HG02885 (cell line): ENCODE measurements around the gene MRPS15.
"Not testable (repeated sequence)": the region's sequence is repeated elsewhere in the genome, so short reads cannot be mapped to it uniquely, and the experiment has no call there.

Experiments used
- ATAC-seq: cut with Tn5 transposase; IDR thresholded peaks from one replicate; pipeline ENCODE4 v1.9.1; 2021; ENCODE audit warnings: mild to moderate bottlenecking; ENCODE audit not compliant: unreplicated experiment, poor library complexity

The MRPS15 gene

GRCh38 chr1:36486093-36486438 is 21.9 kb upstream of the MRPS15 start:
- no peak for ATAC-seq

DNA sequence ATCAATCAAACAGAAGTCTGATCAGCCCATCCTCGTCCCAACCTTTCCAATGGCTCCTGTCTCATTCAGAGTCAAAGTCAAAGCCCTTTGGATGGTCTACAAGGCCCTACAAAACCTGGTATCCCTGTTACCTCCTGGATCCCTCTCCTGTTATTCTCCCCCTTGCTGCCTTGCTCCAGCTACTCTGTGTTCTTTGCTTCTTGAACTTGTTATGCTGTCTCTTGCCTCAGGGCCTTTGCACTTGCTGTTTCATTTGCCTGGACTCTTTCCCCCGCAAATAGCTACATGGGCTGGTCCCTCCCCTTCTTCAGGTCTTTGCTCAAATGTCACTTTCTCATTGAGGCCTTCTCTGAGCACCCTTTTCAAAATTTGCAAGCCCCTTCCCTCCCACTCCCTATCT is 19.9 kb upstream of the MRPS15 start:
- ATAC-seq = no peak

GRCh38 chr1:36482724-36483388 is 18.7 kb upstream of the MRPS15 start, which contains the start of gene CSF3R:
Gene CSF3R (minus strand): TSS chr1:36482913. CDS start chr1:36479496, 3,417 bp downstream.
- ATAC-seq = no peak

- ATAC-seq = no peak
Measured at GRCh38 chr1:36481771-36482723, 17.9 kb upstream of the MRPS15 start.

DNA sequence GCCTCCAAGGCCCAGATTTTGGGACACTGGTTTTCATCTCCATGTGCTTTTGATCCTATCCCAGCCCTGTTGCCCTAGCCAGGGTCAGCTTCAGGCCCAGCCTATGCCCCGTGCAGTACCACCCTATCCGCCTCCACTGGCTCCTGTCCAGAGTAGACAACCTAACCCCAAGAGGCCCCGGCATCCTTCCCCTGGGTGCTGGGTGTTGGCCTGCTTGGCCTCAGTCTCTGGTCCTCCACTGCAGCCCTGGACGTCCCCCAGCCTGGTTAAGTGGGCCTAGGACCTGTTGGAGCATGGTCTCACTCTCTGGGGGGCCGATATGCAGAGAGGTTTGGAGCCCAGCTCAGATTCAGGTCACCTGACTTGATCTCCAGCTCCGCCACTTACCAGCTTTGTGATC is 16.9 kb upstream of the MRPS15 start:
- no peak for ATAC-seq

DNA sequence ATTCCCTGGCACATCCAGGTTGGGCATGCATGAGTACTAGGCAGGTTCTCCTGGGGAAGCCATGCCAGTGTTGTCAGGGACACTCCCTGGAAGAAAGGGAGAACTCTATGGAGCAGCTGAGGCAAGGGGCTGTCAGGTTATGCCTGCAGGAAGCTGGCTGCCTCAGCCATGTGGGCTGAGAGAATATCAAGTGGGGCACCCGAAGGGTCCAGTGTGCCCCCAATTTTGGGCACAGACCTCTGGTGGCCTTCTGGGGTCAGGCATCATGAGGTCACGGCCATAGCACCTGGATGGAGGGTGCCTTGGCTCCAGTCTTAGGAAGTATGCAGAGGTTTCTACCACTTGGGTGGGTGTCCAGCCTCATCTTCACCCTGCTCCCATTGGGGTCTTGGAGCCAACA is 16.0 kb upstream of the MRPS15 start:
- no peak for ATAC-seq

DNA sequence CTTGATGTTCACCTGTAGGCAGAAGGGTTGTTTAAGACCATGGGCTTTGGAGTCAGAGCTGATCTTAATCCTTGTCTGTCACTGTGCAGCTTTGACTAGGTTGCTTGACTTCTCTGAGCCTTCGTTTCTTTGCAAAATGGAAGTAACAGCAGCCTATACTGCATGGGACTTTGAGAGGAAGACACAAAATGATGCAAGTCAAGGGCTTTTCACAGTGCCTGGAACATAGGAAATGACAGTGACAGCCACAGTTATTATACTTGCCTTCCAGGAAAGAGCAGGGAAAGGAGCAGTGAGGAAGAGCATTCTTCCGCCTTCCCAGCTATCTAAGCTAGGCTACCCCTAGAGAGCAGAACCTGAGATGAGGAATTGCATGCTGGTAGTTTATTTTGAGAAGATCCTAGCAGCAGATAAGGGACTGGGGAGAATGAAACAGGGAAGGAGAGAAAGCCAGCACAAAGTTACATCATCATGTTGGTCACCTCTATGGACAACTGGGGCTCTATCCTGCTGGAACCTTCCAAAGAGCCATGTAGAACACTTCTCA is 15.4 kb upstream of the MRPS15 start:
- no peak for ATAC-seq

- ATAC-seq = not testable (repeated sequence)
Measured at GRCh38 chr1:36477615-36478014, 13.4 kb upstream of the MRPS15 start.

GRCh38 chr1:36476945-36477344 is 12.8 kb upstream of the MRPS15 start:
- no peak for ATAC-seq

- no peak for ATAC-seq
Measured at GRCh38 chr1:36475910-36476604, 11.9 kb upstream of the MRPS15 start.

DNA sequence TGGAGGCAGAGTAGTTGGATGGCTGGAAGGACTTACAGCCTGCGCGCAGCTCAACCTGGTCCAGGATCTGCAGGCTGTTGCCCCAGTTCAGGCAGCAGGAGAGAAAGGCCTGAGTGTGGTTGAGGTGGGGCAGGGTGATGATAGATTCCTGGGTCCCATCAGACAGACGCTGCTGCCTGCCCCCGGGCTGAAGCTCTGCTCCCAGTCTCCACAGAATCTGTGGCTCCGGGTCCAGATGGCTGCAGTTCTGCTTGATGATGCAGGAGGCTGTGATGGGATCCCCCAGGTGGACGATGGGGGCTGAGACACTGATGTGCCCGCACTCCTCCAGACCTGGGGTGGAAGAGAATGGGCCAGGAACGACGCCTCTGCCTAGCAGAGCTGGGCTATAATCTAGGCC is 11.2 kb upstream of the MRPS15 start:
- no peak for ATAC-seq

DNA sequence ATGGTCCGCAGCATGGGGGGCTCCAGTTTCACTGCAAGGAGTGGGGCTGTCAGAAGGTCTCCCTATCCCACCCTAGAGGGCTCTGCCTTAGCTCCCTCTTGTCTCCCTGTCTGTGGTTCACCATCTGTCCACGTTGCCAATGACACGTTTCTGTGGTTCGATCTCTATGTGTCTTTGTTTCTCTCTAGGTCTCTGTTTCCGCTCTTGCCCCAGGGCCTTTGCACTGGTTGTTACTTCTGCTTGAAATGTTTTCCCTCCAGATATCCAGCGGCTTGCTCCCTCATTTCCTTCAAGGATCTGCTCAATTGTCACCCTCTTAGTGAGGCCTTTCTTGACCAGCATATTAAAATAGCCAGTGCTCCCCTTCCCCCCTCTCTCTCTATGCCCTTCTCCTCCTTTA is 8.5 kb upstream of the MRPS15 start:
- no peak for ATAC-seq

GRCh38 chr1:36471830-36472641 is 7.9 kb upstream of the MRPS15 start:
- ATAC-seq = no peak

GRCh38 chr1:36469163-36469562 is 5.0 kb upstream of the MRPS15 start:
- ATAC-seq = no peak

DNA sequence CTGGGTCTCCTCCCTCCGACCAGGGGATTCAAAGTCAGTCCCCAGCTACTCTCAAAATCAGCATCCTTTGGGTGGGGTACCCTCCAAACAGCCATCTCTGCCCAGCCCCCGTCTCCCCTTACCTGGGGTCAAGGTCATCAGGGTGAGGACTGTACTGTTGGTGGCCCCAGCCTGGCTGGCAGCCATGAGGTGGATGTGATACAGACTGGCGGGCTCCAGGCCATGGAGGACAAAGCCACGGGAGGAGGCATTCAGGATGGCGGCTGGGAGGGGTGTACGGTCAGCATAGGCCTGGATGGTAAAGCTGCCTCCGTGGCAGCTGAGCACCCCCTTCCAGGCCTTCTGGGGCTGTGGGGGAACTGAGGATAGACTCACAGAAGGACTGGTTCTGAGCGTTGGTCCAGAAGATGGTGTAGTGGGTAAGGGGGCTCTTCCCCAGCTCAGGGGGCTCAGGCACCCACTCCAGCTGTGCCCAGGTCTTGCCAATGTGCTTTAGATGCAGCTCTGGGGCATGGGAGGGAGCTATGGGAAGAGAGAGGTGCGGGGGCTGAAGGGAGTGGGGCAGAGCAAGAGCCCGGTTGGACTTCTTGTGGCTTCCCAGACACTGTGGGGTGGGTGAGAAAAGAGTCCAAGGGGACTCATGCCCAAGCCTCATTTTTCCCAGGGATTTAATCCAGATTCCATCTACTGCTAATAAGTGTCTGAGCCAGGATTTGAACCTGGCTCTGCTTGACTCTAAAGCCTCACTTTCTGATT is 3.7 kb upstream of the MRPS15 start:
- ATAC-seq = no peak

- no peak for ATAC-seq
Measured at GRCh38 chr1:36467027-36467410, 2.8 kb upstream of the MRPS15 start.

DNA sequence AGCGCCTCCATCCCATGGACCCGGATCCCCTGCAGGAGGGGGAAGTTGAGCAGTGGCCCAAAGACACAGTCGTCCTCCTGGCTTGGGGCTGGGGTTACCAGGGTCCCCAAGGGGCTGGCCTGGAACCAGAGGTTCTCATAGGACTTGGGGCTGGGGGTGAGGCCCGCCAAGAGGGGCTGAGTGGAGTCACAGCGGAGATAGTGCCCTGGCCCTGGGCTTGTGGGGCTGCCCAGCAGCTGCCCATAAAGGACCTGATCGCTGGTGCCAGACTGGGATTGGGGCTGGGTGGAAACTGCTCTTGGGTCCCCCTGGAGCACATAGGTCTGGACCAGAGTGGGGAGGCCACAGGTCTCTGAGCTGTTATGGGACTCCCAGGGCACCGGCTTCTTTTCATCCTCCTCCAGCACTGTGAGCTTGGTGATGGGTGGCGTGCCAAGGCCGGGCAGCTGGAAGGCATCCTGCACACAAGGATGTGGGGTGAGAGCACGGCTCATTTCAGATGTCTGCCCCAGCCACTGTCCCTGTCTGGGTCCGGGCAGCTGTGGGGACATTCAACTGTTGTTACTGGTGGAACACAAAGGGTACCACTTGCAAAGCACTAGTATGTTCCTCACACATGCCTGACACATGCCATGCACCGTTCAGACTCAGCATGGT is 2.3 kb upstream of the MRPS15 start:
- ATAC-seq = no peak

DNA sequence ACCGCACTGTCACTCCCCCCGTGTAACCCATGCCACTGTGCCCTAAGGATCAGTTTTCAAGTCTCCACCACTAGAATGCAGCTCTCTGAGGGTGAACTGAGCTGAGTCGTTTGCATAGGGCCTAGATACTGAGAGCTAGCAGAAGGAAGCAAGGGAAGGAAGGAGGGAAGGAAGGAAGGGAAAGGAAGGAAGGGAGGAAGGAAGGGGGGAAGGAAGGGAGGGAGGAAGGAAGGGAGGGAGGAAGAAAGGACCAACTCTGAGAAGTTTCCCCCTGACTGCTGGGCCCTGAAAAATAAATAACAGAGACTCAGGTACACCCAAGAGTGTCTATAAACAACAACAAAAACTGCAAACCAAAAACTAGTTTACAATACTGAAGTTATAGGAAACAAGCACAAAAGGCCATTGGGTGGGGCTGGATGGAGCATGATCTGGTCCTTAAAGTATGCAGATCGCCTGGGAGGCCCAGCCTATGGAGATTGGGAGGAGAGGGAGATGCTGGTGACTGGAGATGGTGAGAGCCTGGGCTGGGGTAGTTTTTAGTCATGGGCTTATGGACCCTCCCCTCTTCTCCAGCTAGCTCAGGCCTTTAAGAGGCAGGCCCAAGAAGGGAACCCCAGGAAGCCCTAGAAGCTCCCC is 1.7 kb upstream of the MRPS15 start:
- no peak for ATAC-seq
